ENCODE measurements around the gene FAM168A. TPM values are rescaled to one million over a fixed set of nuclear protein-coding genes. Genes with fewer than 3 reads are reported as not detected.

Gene FAM168A
- total and polyA plus RNA-seq, 9 of the 15 experiments (the other 6 are each of a cell fraction or from before 2014, with no cell fraction given): 0.44 to 7.2 (median 2.9) TPM

- TF ChIP-seq PRDM10 (IDR thresholded peaks at IDR 0.05; ENCODE audit: partially characterized antibody) (no peak), BCOR (IDR thresholded peaks at IDR 0.05) (no peak), ZNF282 (CRISPR knock-in tag; IDR thresholded peaks at IDR 0.05) (no peak), C11orf30 (IDR thresholded peaks at IDR 0.05; ENCODE audit: low read depth) (no peak), ZNF696 (CRISPR knock-in tag; conservative IDR thresholded peaks at IDR 0.05) (no peak), TAF1 (IDR thresholded peaks at IDR 0.05; ENCODE audit: control insufficient read depth, extremely low read depth, insufficient read depth, low read length, severe bottlenecking) (no peak), NR1H2 (CRISPR knock-in tag; IDR thresholded peaks at IDR 0.05) (no peak)
Measured at GRCh38 chr11:73358071-73358470, 239.8 kb downstream of the FAM168A start (continued).
